Endothelial cell of umbilical vein (primary cell): Measurements from ENCODE around the gene DEFB110. TPM values are rescaled to one million over a fixed set of nuclear protein-coding genes. Genes with fewer than 3 reads are reported as not detected.

ENCODE experiments used
- Bru-seq: library from RNA; stranded (reverse); fragments of 400-500 nt; gene quantifications from one replicate; lab custom pipeline; 2021; lab: Mats Ljungman, UMichigan
- BruChase-seq, 2 experiments: library from RNA; stranded (reverse); fragments of 400-500 nt; gene quantifications; one replicate each; lab custom pipeline; 2021; lab: Mats Ljungman, UMichigan
- BruUV-seq: library from RNA; stranded (reverse); fragments of 400-500 nt; replicated peaks from 2 replicates; lab custom pipeline; 2021; lab: Mats Ljungman, UMichigan
- CTCF ChIA-PET: fragments of 300-600, 350-600 bp; sonication (Branson Sonifier 250); formaldehyde crosslinking; loops from one replicate; lab custom pipeline; 2021; ENCODE audit warnings: antibody characterized with exemption, inconsistent platforms; lab: Charles Lee
- POLR2A ChIA-PET: fragments of 300-600, 350-600 bp; sonication (Branson Sonifier 250); formaldehyde crosslinking; loops from one replicate; lab custom pipeline; 2021; ENCODE audit warnings: antibody characterized with exemption, inconsistent platforms; lab: Charles Lee
- DNase-seq: peaks from one replicate; pipeline ENCODE4 v3.0.0-alpha.2; 2011; ENCODE audit warnings: low read depth, low spot score
- FAIRE-seq: peaks from 2 replicates; lab custom pipeline; 2011; peaks lifted over from hg19 to GRCh38; lab: Jason Lieb, UNC
- H2AFZ ChIP-seq: 2 replicates; pipeline ENCODE4 v1.6.0; 2012; ENCODE audit warnings: low read depth, low read length, control low read depth, inconsistent platforms
- H3K27ac ChIP-seq: 2 replicates; pipeline ENCODE4 v1.5.1; 2011; ENCODE audit warnings: low read depth, mild to moderate bottlenecking, control low read depth, low read length, moderate library complexity; ENCODE audit not compliant: insufficient read depth
- H3K27me3 ChIP-seq, 2 experiments: 2 replicates each; pipeline versions ENCODE4 v1.6.0 to v1.6.1; 2011; ENCODE audit warnings: low read length in 2 of 2, mixed read lengths in 1 of 2; ENCODE audit not compliant: control insufficient read depth in 2 of 2, insufficient read depth in 2 of 2
- H3K36me3 ChIP-seq, 2 experiments: 2 replicates in 1 of 2; 3 replicates in 1 of 2; pipeline ENCODE4 v1.5.1; 2011; ENCODE audit warnings: low read length in 2 of 2, mild to moderate bottlenecking in 1 of 2, moderate library complexity in 1 of 2; ENCODE audit not compliant: control insufficient read depth in 2 of 2, insufficient read depth in 2 of 2; ENCODE audit errors: extremely low read depth in 1 of 2
- H3K4me1 ChIP-seq: 3 replicates; pipeline ENCODE4 v1.5.1; 2011; ENCODE audit warnings: mild to moderate bottlenecking, low read length; ENCODE audit not compliant: control insufficient read depth, insufficient read depth; ENCODE audit errors: extremely low read depth
- H3K4me2 ChIP-seq: 2 replicates; pipeline ENCODE4 v1.6.1; 2011; ENCODE audit warnings: low read length, control low read depth, mixed read lengths; ENCODE audit not compliant: insufficient read depth
- H3K4me3 ChIP-seq, 3 experiments: fragments of 200-600 bp in 1 of 3; sonication (generic), shearing (Covaris generic) in 1 of 3; replicated peaks in 1 of 3; 2 replicates each; pipeline ENCODE4 v1.5.1; 2011 to 2016; ENCODE audit warnings: control low read depth in 3 of 3, low read length in 3 of 3, mild to moderate bottlenecking in 2 of 3, inconsistent platforms in 1 of 3, low read depth in 1 of 3, moderate library complexity in 1 of 3; ENCODE audit not compliant: insufficient read depth in 1 of 3
- H3K79me2 ChIP-seq: 2 replicates; pipeline ENCODE4 v1.6.0; 2012; ENCODE audit warnings: low read length, inconsistent platforms; ENCODE audit not compliant: control insufficient read depth, insufficient read depth
- H3K9ac ChIP-seq: replicated peaks from 2 replicates; pipeline ENCODE3; 2011; ENCODE audit warnings: low read length, control low read depth; ENCODE audit not compliant: insufficient read depth; ENCODE audit errors: extremely low read depth
- H3K9me1 ChIP-seq: replicated peaks from 3 replicates; pipeline ENCODE4 v1.6.0; 2011; ENCODE audit warnings: mild to moderate bottlenecking, low read length; ENCODE audit not compliant: control insufficient read depth, insufficient read depth; ENCODE audit errors: extremely low read depth
- H3K9me3 ChIP-seq: replicated peaks from 2 replicates; pipeline ENCODE4 v1.5.1; 2012; ENCODE audit warnings: low read length, inconsistent platforms; ENCODE audit not compliant: control insufficient read depth, insufficient read depth
- H4K20me1 ChIP-seq: replicated peaks from 2 replicates; pipeline ENCODE3; 2011; ENCODE audit warnings: mild to moderate bottlenecking, low read length; ENCODE audit not compliant: control insufficient read depth, insufficient read depth; ENCODE audit errors: extremely low read depth
- EZH2 ChIP-seq: IDR thresholded peaks from 2 replicates; pipeline ENCODE4 v1.6.1; 2012; ENCODE audit warnings: borderline replicate concordance, low read depth, mild to moderate bottlenecking, moderate library complexity, low read length, inconsistent platforms; ENCODE audit not compliant: severe bottlenecking
- FOS ChIP-seq: IDR thresholded peaks from 2 replicates; pipeline ENCODE4 v1.6.1; 2011; ENCODE audit warnings: mild to moderate bottlenecking, low read length, moderate library complexity, borderline replicate concordance; ENCODE audit not compliant: insufficient read depth
- GATA2 ChIP-seq: IDR thresholded peaks from 2 replicates; pipeline ENCODE4 v1.7.0; 2011; ENCODE audit warnings: low read depth, mild to moderate bottlenecking, moderate library complexity, mixed read lengths, low read length; ENCODE audit not compliant: insufficient read length, insufficient read depth
- JUN ChIP-seq: IDR thresholded peaks from 2 replicates; pipeline ENCODE4 v1.6.1; 2011; ENCODE audit warnings: borderline replicate concordance, low read depth; ENCODE audit not compliant: insufficient read length, insufficient read depth
- MYC ChIP-seq: IDR thresholded peaks from one replicate; pipeline ENCODE4 v1.6.1; 2011; ENCODE audit warnings: mild to moderate bottlenecking, low read depth, low read length
- POLR2A ChIP-seq: IDR thresholded peaks from 2 replicates; pipeline ENCODE4 v1.6.1; 2012; ENCODE audit warnings: low read depth, mild to moderate bottlenecking, control low read depth, low read length
- POLR2AphosphoS5 ChIP-seq: IDR thresholded peaks from 2 replicates; pipeline ENCODE4 v1.6.1; 2012; ENCODE audit warnings: low read depth, mild to moderate bottlenecking, control low read depth, low read length, moderate library complexity; ENCODE audit not compliant: insufficient read depth
- dilution Hi-C: fragments of 300-500 bp; cut with MboI; formaldehyde crosslinking; loops from one replicate; pipeline ENCODE4 v1.15.0; 2019; ENCODE audit warnings: low sequenced_read_pairs; ENCODE audit not compliant: extremely low pct_ligation_motif_present
- intact Hi-C: fragments of 100-400 bp; cut with micrococcal nuclease; formaldehyde crosslinking; loops from one replicate; pipeline ENCODE4 v1.10.0; 2022
- long read RNA-seq: library from polyadenylated mRNA; stranded (forward); transcript quantifications from one replicate; pipeline ENCODE4 v2.0.0, GENCODE V29; 2021
- polyA minus RNA-seq, 3 experiments: library from RNA; depleted of rRNA, polyadenylated mRNA; stranded (reverse); fragments of >200 nt; gene quantifications; 1 replicate in 1 of 3; 2 replicates in 2 of 3; pipeline ENCODE4 v1.2.3, GENCODE V29; 2011
- polyA plus RNA-seq, 4 experiments: library from polyadenylated mRNA; depleted of rRNA in 3 of 4; stranded (reverse) in 3 of 4; unstranded in 1 of 4; fragments of >200 nt; gene quantifications; 2 replicates each; pipeline versions ENCODE4 v1.2.1 to v1.2.3, GENCODE V29; 2011 to 2012; ENCODE audit warnings: missing spikeins in 1 of 4
- total RNA-seq: library from RNA; stranded (reverse); gene quantifications from 2 replicates; pipeline ENCODE4 v1.2.3, GENCODE V29; 2021
- TF ChIP-seq, protein P1 (sequence below), 2 donors: IDR thresholded peaks; 1 replicate in 1 of 2; 2 replicates in 1 of 2; pipeline ENCODE4 v1.5.1; 2011; ENCODE audit warnings: low read length in 2 of 2, mild to moderate bottlenecking in 2 of 2, moderate library complexity in 2 of 2, control low read depth in 1 of 2, inconsistent platforms in 1 of 2, low read depth in 1 of 2; ENCODE audit not compliant: insufficient read depth in 1 of 2; ENCODE audit errors: extremely low read depth in 1 of 2
- TF ChIP-seq, protein P2 (sequence below): IDR thresholded peaks from 2 replicates; pipeline ENCODE4 v1.6.1; 2011; ENCODE audit not compliant: insufficient read depth, insufficient read length

DEFB110 gene
- total RNA-seq (not detected in 2 replicates), polyA plus RNA-seq (not detected in 2 replicates), polyA minus RNA-seq (not detected in 2 replicates), Bru-seq, nascent RNA (not detected), BruChase-seq, experiment 1, labeled RNA remaining after a 6-hour chase (not detected), BruChase-seq, experiment 2, labeled RNA remaining after a 2-hour chase (not detected)
- not detected in 2 replicates for polyA plus RNA-seq (2011; cell fraction: cytosol; rRNA removed)
- polyA plus RNA-seq (2011; cell fraction: nucleus; rRNA removed): not detected in 2 replicates
- polyA plus RNA-seq (2012): not detected in 2 replicates
- polyA minus RNA-seq (2011; cell fraction: cytosol; rRNA and poly(A)+ RNA removed): not detected
- not detected in 2 replicates for polyA minus RNA-seq (2011; cell fraction: nucleus; rRNA and poly(A)+ RNA removed)
- long read RNA-seq: 0 reads

DNA sequence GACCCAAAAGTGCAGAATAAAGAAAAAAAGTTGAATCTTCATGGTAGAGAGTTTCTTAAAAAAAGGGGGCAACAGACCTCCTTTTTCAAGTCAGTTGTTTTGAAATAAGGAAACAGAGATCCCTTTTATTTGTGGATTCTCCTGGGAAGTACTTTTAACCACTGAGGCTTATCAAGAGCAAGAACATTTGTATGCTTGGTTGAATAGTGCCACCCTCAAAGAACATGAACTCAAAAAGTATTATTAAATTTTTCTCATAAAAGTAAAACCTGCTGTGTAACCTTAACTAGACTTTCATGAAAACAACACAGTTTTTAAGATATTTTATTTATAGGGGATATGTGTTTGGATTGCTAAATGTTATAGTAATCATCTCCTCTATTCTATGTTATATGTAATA is at the start of gene DEFB110:
DEFB110 (minus strand) TSS at position 101 of the 400 bp plus-strand sequence; CDS start at position 42, 59 bp downstream.
- H3K4me3 ChIP-seq: no peak within 1 kb of the TSS
- no peaks in the 10 kb centered on the region for H3K4me1 ChIP-seq
- no peak within 1 kb of the TSS for H3K9ac ChIP-seq
- H4K20me1 ChIP-seq: no peaks in the 10 kb centered on the region
- no peak within 1 kb of the TSS for H3K27ac ChIP-seq
- H3K27me3 ChIP-seq: no peaks in the 10 kb centered on the region
- POLR2A ChIA-PET: no interaction called here
- no peaks in the 10 kb centered on the region for H3K9me3 ChIP-seq
- H3K4me2 ChIP-seq: no peak within 1 kb of the TSS
- intact Hi-C loops (no loop called here), dilution Hi-C loops (no loop called here)
- no peak for TF ChIP-seq EZH2
- TF ChIP-seq FOS: no peak
- TF ChIP-seq, protein P1, sequence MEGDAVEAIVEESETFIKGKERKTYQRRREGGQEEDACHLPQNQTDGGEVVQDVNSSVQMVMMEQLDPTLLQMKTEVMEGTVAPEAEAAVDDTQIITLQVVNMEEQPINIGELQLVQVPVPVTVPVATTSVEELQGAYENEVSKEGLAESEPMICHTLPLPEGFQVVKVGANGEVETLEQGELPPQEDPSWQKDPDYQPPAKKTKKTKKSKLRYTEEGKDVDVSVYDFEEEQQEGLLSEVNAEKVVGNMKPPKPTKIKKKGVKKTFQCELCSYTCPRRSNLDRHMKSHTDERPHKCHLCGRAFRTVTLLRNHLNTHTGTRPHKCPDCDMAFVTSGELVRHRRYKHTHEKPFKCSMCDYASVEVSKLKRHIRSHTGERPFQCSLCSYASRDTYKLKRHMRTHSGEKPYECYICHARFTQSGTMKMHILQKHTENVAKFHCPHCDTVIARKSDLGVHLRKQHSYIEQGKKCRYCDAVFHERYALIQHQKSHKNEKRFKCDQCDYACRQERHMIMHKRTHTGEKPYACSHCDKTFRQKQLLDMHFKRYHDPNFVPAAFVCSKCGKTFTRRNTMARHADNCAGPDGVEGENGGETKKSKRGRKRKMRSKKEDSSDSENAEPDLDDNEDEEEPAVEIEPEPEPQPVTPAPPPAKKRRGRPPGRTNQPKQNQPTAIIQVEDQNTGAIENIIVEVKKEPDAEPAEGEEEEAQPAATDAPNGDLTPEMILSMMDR (IDR thresholded peaks at IDR 0.05; ENCODE audit: extremely low read depth in 1 of 2, insufficient read depth in 1 of 2, low read depth in 1 of 2, low read length in 2 of 2): no peak
- TF ChIP-seq GATA2: no peak
- no peak for TF ChIP-seq JUN
- no peak for TF ChIP-seq POLR2A
- TF ChIP-seq, protein P2, sequence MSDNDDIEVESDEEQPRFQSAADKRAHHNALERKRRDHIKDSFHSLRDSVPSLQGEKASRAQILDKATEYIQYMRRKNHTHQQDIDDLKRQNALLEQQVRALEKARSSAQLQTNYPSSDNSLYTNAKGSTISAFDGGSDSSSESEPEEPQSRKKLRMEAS: no peak
- no peak for TF ChIP-seq POLR2AphosphoS5
- TF ChIP-seq MYC: no peak
- no peaks in the 10 kb centered on the region for H3K9me1 ChIP-seq
- CTCF ChIA-PET: no interaction called here
- DNase-seq: no peak
- no peaks in the 10 kb centered on the region for H3K36me3 ChIP-seq
- H2AFZ ChIP-seq: no peak within 1 kb of the TSS
- no peaks in the 10 kb centered on the region for H3K79me2 ChIP-seq
- FAIRE-seq: no peak
- no TSS peak for BruUV-seq
